ENCODE results near the gene INKA2. TPM values are rescaled to one million over a fixed set of nuclear protein-coding genes. Genes with fewer than 3 reads are reported as not detected.

INKA2 gene
- total and polyA plus RNA-seq, 2 experiments from 2014 or later: 1.8 to 3.2 TPM

- WGBS (ENCODE audit: low lambda C conversion rate, missing lambda C conversion rate): 82% methylated on average over 4 of the region's 4 CpGs
- no peaks in the 10 kb centered on the region for H3K9me2 ChIP-seq (replicated peaks; ENCODE audit: insufficient read depth)
- peak overlapping the region; percentile 100 for H3K4me2 ChIP-seq
- H3K9me3 ChIP-seq (ENCODE audit: low read depth): no peaks in the 10 kb centered on the region
- H3K27ac ChIP-seq: no peak overlapping the region
- peaks cover 22% of the 10 kb centered on the region for H3K4me1 ChIP-seq (ENCODE audit: insufficient read depth)
- no peak overlapping the region for H2AFZ ChIP-seq
- H3K79me2 ChIP-seq: peaks cover 5% of the 10 kb centered on the region
- H3K27me3 ChIP-seq: peaks cover 15% of the 10 kb centered on the region
- H3K4me3 ChIP-seq: no peak overlapping the region
- no peak for TF ChIP-seq EZH2 (IDR thresholded peaks at IDR 0.05; ENCODE audit: borderline replicate concordance)
- H4K20me1 ChIP-seq (ENCODE audit: insufficient read depth, poor library complexity, severe bottlenecking): peaks cover 4% of the 10 kb centered on the region
- DNase-seq (ENCODE audit: low spot score): no peak
- no peaks in the 10 kb centered on the region for H3K36me3 ChIP-seq (replicated peaks; ENCODE audit: insufficient read depth, low read depth)
Measured at GRCh38 chr1:111736548-111737215, 2.5 kb downstream of the INKA2 start.

GRCh38 chr1:111735858-111736544 lies 3.2 kb downstream of the INKA2 start:
- Histone ChIP-seq H3K27me3 (peaks cover 9% of the 10 kb centered on the region), H3K4me3 (no peak overlapping the region), H3K9me2 (replicated peaks; ENCODE audit: insufficient read depth) (no peaks in the 10 kb centered on the region), H3K79me2 (peaks cover 5% of the 10 kb centered on the region), H3K27ac (no peak overlapping the region), H3K36me3 (replicated peaks; ENCODE audit: insufficient read depth, low read depth) (no peaks in the 10 kb centered on the region), H3K4me1 (ENCODE audit: insufficient read depth) (peaks cover 22% of the 10 kb centered on the region), H4K20me1 (ENCODE audit: insufficient read depth, poor library complexity, severe bottlenecking) (peaks cover 4% of the 10 kb centered on the region), H3K4me2 (no peak overlapping the region), H2AFZ (no peak overlapping the region), H3K9me3 (ENCODE audit: low read depth) (no peaks in the 10 kb centered on the region)
- DNase-seq (ENCODE audit: low spot score): no peak
- TF ChIP-seq EZH2phosphoT487 (IDR thresholded peaks at IDR 0.05; ENCODE audit: low read depth, severe bottlenecking, unreplicated experiment): no peak
- TF ChIP-seq EZH2 (IDR thresholded peaks at IDR 0.05; ENCODE audit: borderline replicate concordance): no peak
- TF ChIP-seq, protein P1, sequence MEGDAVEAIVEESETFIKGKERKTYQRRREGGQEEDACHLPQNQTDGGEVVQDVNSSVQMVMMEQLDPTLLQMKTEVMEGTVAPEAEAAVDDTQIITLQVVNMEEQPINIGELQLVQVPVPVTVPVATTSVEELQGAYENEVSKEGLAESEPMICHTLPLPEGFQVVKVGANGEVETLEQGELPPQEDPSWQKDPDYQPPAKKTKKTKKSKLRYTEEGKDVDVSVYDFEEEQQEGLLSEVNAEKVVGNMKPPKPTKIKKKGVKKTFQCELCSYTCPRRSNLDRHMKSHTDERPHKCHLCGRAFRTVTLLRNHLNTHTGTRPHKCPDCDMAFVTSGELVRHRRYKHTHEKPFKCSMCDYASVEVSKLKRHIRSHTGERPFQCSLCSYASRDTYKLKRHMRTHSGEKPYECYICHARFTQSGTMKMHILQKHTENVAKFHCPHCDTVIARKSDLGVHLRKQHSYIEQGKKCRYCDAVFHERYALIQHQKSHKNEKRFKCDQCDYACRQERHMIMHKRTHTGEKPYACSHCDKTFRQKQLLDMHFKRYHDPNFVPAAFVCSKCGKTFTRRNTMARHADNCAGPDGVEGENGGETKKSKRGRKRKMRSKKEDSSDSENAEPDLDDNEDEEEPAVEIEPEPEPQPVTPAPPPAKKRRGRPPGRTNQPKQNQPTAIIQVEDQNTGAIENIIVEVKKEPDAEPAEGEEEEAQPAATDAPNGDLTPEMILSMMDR (IDR thresholded peaks at IDR 0.05; ENCODE audit: poor library complexity): no peak
- WGBS (ENCODE audit: low lambda C conversion rate, missing lambda C conversion rate): 51% methylated on average over 8 of the region's 8 CpGs

DNA sequence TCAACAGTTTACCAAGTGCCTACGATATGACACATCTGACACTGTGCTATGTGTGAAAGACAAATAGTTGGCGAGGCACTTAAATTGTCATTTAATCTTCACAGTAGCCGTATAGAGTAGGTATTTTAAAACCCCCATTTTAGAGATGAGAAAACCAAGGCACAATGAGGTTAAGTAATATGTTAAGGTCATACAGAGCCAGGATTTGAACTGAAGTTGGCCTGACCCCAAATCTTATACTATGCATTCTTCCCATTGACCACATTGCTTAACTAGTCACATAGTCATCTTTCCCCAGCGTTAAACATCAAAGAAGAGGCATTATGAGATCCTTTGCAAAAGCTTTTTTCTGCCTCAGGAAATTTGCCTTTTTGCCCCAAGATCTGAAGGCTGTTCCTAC lies 3.9 kb downstream of the INKA2 start:
- Histone ChIP-seq H4K20me1 (ENCODE audit: insufficient read depth, poor library complexity, severe bottlenecking) (peaks cover 4% of the 10 kb centered on the region), H3K4me2 (no peak overlapping the region), H3K79me2 (peaks cover 5% of the 10 kb centered on the region), H3K36me3 (replicated peaks; ENCODE audit: insufficient read depth, low read depth) (no peaks in the 10 kb centered on the region), H3K27ac (no peak overlapping the region), H3K4me3 (no peak overlapping the region), H3K4me1 (ENCODE audit: insufficient read depth) (peaks cover 22% of the 10 kb centered on the region), H3K9me2 (replicated peaks; ENCODE audit: insufficient read depth) (no peaks in the 10 kb centered on the region), H3K27me3 (peaks cover 5% of the 10 kb centered on the region), H3K9me3 (ENCODE audit: low read depth) (no peaks in the 10 kb centered on the region), H2AFZ (no peak overlapping the region)
- no peak for DNase-seq (ENCODE audit: low spot score)
- TF ChIP-seq EZH2 (IDR thresholded peaks at IDR 0.05; ENCODE audit: borderline replicate concordance) (no peak), EZH2phosphoT487 (IDR thresholded peaks at IDR 0.05; ENCODE audit: low read depth, severe bottlenecking, unreplicated experiment) (no peak)
- TF ChIP-seq, protein P1 (IDR thresholded peaks at IDR 0.05; ENCODE audit: poor library complexity): no peak
- WGBS (ENCODE audit: low lambda C conversion rate, missing lambda C conversion rate): 91% methylated on average over 4 of the region's 4 CpGs

DNA sequence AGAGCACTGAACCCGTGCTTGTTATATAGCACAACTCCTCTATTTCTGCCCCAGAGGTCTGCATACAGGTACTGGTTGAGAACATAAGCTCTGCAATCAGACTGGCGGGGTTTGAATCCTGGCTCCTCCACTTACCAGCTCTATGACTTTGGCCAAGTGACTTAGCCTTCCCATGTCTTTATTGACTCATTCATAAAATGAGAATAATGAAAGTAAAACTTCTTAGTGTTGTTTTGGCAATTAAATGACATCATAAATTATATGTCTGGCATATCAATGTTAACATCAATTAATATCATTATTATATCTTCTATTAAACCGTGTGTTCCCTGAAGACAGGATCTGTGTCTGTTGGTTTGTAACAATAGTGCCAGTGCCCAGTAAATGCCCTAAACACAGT lies 4.3 kb downstream of the INKA2 start:
- H3K27ac ChIP-seq: no peak overlapping the region
- 92% methylated on average over 3 of the region's 3 CpGs for WGBS (ENCODE audit: low lambda C conversion rate, missing lambda C conversion rate)
- H3K9me2 ChIP-seq (replicated peaks; ENCODE audit: insufficient read depth): no peaks in the 10 kb centered on the region
- H3K9me3 ChIP-seq (ENCODE audit: low read depth): no peaks in the 10 kb centered on the region
- H3K4me1 ChIP-seq (ENCODE audit: insufficient read depth): peaks cover 22% of the 10 kb centered on the region
- no peaks in the 10 kb centered on the region for H3K36me3 ChIP-seq (replicated peaks; ENCODE audit: insufficient read depth, low read depth)
- DNase-seq (ENCODE audit: low spot score): no peak
- H3K4me3 ChIP-seq: no peak overlapping the region
- peaks cover 5% of the 10 kb centered on the region for H3K79me2 ChIP-seq
- TF ChIP-seq, protein P1 (IDR thresholded peaks at IDR 0.05; ENCODE audit: poor library complexity): no peak
- TF ChIP-seq EZH2 (IDR thresholded peaks at IDR 0.05; ENCODE audit: borderline replicate concordance) (no peak), EZH2phosphoT487 (IDR thresholded peaks at IDR 0.05; ENCODE audit: low read depth, severe bottlenecking, unreplicated experiment) (no peak)
- H2AFZ ChIP-seq: no peak overlapping the region
- peaks cover 5% of the 10 kb centered on the region for H3K27me3 ChIP-seq
- no peak overlapping the region for H3K4me2 ChIP-seq
- H4K20me1 ChIP-seq (ENCODE audit: insufficient read depth, poor library complexity, severe bottlenecking): peaks cover 4% of the 10 kb centered on the region
